Measurements from ENCODE around the gene MED7.

GRCh38 chr5:157132281-157132612, 10.4 kb downstream of the MED7 start:
- no peak for TF ChIP-seq EZH2phosphoT487 (IDR thresholded peaks at IDR 0.05; ENCODE audit: insufficient read depth, low read depth)
- no peak for TF ChIP-seq EZH2 (IDR thresholded peaks at IDR 0.05; ENCODE audit: insufficient read depth, poor library complexity, severe bottlenecking)

Data from GM23248 (cell line).